Left lung (tissue), 10 donors: ENCODE data around the gene PLEKHJ1. TPM values are rescaled to one million over a fixed set of nuclear protein-coding genes. Genes with fewer than 3 reads are reported as not detected.

Experiments
- ATAC-seq: fragments of 200-7000 bp; cut with Tn5 transposase; one replicate; pipeline ENCODE4 v1.9.1; 2020; ENCODE audit warnings: moderate library complexity
- DNase-seq, 4 donors: peaks; one replicate each; pipeline ENCODE4 v3.0.0-alpha.2; 2013 to 2020
- H3K27ac ChIP-seq, 2 donors: fragments of 200-600 bp; sonication (generic) in 1 of 2; one replicate each; pipeline versions ENCODE4 v1.5.0 to v1.8.0; 2020 to 2021
- H3K27me3 ChIP-seq, 2 donors: fragments of 200-600 bp; sonication (generic) in 1 of 2; one replicate each; pipeline versions ENCODE4 v1.5.0 to v1.8.0; 2020 to 2021
- H3K36me3 ChIP-seq, 2 donors: fragments of 200-600 bp; sonication (generic) in 1 of 2; one replicate each; pipeline versions ENCODE4 v1.5.0 to v1.8.0; 2020 to 2021
- H3K4me1 ChIP-seq, 2 donors: fragments of 200-600 bp; one replicate each; pipeline ENCODE4 v1.8.0; 2021
- H3K4me3 ChIP-seq, 2 donors: fragments of 200-600 bp; sonication (generic) in 1 of 2; one replicate each; pipeline versions ENCODE4 v1.5.0 to v1.8.0; 2020 to 2021; ENCODE audit warnings: mild to moderate bottlenecking in 1 of 2
- H3K9me3 ChIP-seq, 2 donors: fragments of 200-600 bp; sonication (generic) in 1 of 2; one replicate each; pipeline versions ENCODE4 v1.5.0 to v1.8.0; 2020 to 2021
- CTCF ChIP-seq, 2 donors: fragments of 200-600 bp; sonication (generic) in 1 of 2; IDR thresholded peaks; one replicate each; pipeline versions ENCODE4 v1.5.0 to v1.8.0; 2021; ENCODE audit warnings: antibody characterized with exemption in 2 of 2
- intact Hi-C, 2 donors: fragments of 100-400 bp; cut with DNase I; formaldehyde crosslinking; loops; one replicate each; pipeline versions ENCODE4 v1.11.2 to v1.14.2; 2022
- polyA plus RNA-seq, 6 donors: library from polyadenylated mRNA; unstranded; fragments of 120-200 nt; gene quantifications; one replicate each; pipeline ENCODE4 v1.2.1, GENCODE V29; 2013; ENCODE audit not compliant: insufficient read length in 6 of 6
- total RNA-seq, 2 donors: library from RNA; stranded (reverse); fragmentation: NEBNext Ultra II Directional; extraction: Animal tissue kit (Norgen Biotek cat#: 25700); gene quantifications; one replicate each; pipeline ENCODE4 v1.2.1, GENCODE V29; 2021
- donor health status: DM: no; HTN: yes; CAD: no.
- donor health status: DM: no; HTN: no; CAD: no.

Gene PLEKHJ1
- total and polyA plus RNA-seq, 8 donors: 44.0 to 74.4 (median 56.5) TPM

GRCh38 chr19:2195361-2195760 is 40.8 kb downstream of the PLEKHJ1 start:
- TF ChIP-seq CTCF (IDR thresholded peaks at IDR 0.05): no peak
- H3K36me3 ChIP-seq: peaks cover 0 to 95% of the 10 kb centered on the region in 2 donors
- no peak overlapping the region for H3K4me3 ChIP-seq
- H3K9me3 ChIP-seq: no peaks in the 10 kb centered on the region
- DNase-seq (no peak), ATAC-seq (no peak)
- no peak overlapping the region for H3K27ac ChIP-seq
- H3K4me1 ChIP-seq: no peaks in the 10 kb centered on the region
- H3K27me3 ChIP-seq: no peaks in the 10 kb centered on the region
- intact Hi-C loops: no loop called here

- Histone ChIP-seq H3K36me3 (peaks cover 0 to 95% of the 10 kb centered on the region in 2 donors), H3K27ac (no peak overlapping the region), H3K4me1 (no peaks in the 10 kb centered on the region), H3K4me3 (no peak overlapping the region), H3K27me3 (no peaks in the 10 kb centered on the region), H3K9me3 (no peaks in the 10 kb centered on the region)
- no peak for ATAC-seq
- DNase-seq: no peak
- intact Hi-C loops: no loop called here
- no peak for TF ChIP-seq CTCF (IDR thresholded peaks at IDR 0.05)
Observed at GRCh38 chr19:2194513-2195078, 41.5 kb downstream of the PLEKHJ1 start.

GRCh38 chr19:2193807-2194206 is 42.3 kb downstream of the PLEKHJ1 start:
- no peak for DNase-seq
- Histone ChIP-seq H3K27ac (no peak overlapping the region), H3K4me1 (peaks cover 0 to 7% of the 10 kb centered on the region in 2 donors), H3K4me3 (no peak overlapping the region), H3K9me3 (no peaks in the 10 kb centered on the region), H3K27me3 (no peaks in the 10 kb centered on the region), H3K36me3 (peaks cover 0 to 97% of the 10 kb centered on the region in 2 donors)
- no peak for ATAC-seq
- intact Hi-C loops: no loop called here
- no peak for TF ChIP-seq CTCF (IDR thresholded peaks at IDR 0.05)

- no peaks in the 10 kb centered on the region for H3K27me3 ChIP-seq
- H3K4me1 ChIP-seq: peaks cover 0 to 16% of the 10 kb centered on the region in 2 donors
- H3K36me3 ChIP-seq: peaks cover 0 to 94% of the 10 kb centered on the region in 2 donors
- no peak for DNase-seq
- H3K27ac ChIP-seq: no peak overlapping the region
- ATAC-seq: no peak
- H3K4me3 ChIP-seq: no peak overlapping the region
- no peak for TF ChIP-seq CTCF (IDR thresholded peaks at IDR 0.05)
- intact Hi-C loops: no loop called here
- no peaks in the 10 kb centered on the region for H3K9me3 ChIP-seq
Observed at GRCh38 chr19:2192862-2193261, 43.3 kb downstream of the PLEKHJ1 start.

- no peak for TF ChIP-seq CTCF (IDR thresholded peaks at IDR 0.05)
- no peaks in the 10 kb centered on the region for H3K9me3 ChIP-seq
- intact Hi-C loops: no loop called here
- no peak overlapping the region for H3K4me3 ChIP-seq
- peaks cover 8 to 28% of the 10 kb centered on the region in 2 donors for H3K4me1 ChIP-seq
- no peaks in the 10 kb centered on the region for H3K27me3 ChIP-seq
- no peak overlapping the region for H3K27ac ChIP-seq
- peak in 1 of 4 donors; percentile 67 for DNase-seq
- no peak for ATAC-seq
- H3K36me3 ChIP-seq: peaks cover 0 to 89% of the 10 kb centered on the region in 2 donors
Observed at GRCh38 chr19:2191456-2192310, 44.4 kb downstream of the PLEKHJ1 start.
